ENCODE measurements around the gene FRYL.

FRYL gene

GRCh38 chr4:48796191-48796926 is 16.3 kb upstream of the FRYL start:
- TF ChIP-seq CTCF (conservative IDR thresholded peaks at IDR 0.05; ENCODE audit: control insufficient read depth, insufficient read depth, low read depth, low read length) = no peak
- DNase-seq (ENCODE audit: low read depth) = no peak

GRCh38 chr4:48795108-48795507 is 15.0 kb upstream of the FRYL start:
- DNase-seq (ENCODE audit: low read depth) = no peak
- TF ChIP-seq CTCF (conservative IDR thresholded peaks at IDR 0.05; ENCODE audit: control insufficient read depth, insufficient read depth, low read depth, low read length) = no peak
- H3K4me3 ChIP-seq (ENCODE audit: control insufficient read depth, low read depth, low read length) = no peak overlapping the region

More at GRCh38 chr4:48796191-48796926, 16.3 kb upstream of the FRYL start:
- no peak overlapping the region for H3K4me3 ChIP-seq (ENCODE audit: control insufficient read depth, low read depth, low read length)

GRCh38 chr4:48792348-48793006 is 12.4 kb upstream of the FRYL start:
- no peak overlapping the region for H3K4me3 ChIP-seq (ENCODE audit: control insufficient read depth, low read depth, low read length)
- no peak for DNase-seq (ENCODE audit: low read depth)
- TF ChIP-seq CTCF (conservative IDR thresholded peaks at IDR 0.05; ENCODE audit: control insufficient read depth, insufficient read depth, low read depth, low read length) = no peak

GRCh38 chr4:48791313-48791712 is 11.2 kb upstream of the FRYL start:
- DNase-seq (ENCODE audit: low read depth) = no peak
- TF ChIP-seq CTCF (conservative IDR thresholded peaks at IDR 0.05; ENCODE audit: control insufficient read depth, insufficient read depth, low read depth, low read length) = no peak
- H3K4me3 ChIP-seq (ENCODE audit: control insufficient read depth, low read depth, low read length) = no peak overlapping the region

- no peak overlapping the region for H3K4me3 ChIP-seq (ENCODE audit: control insufficient read depth, low read depth, low read length)
- DNase-seq (ENCODE audit: low read depth) = no peak
- no peak for TF ChIP-seq CTCF (conservative IDR thresholded peaks at IDR 0.05; ENCODE audit: control insufficient read depth, insufficient read depth, low read depth, low read length)
These were observed 10.5 kb upstream of the FRYL start for GRCh38 chr4:48790561-48790960.

GRCh38 chr4:48787056-48787455 is 7.0 kb upstream of the FRYL start:
- no peak for DNase-seq (ENCODE audit: low read depth)
- H3K4me3 ChIP-seq (ENCODE audit: control insufficient read depth, low read depth, low read length) = no peak overlapping the region
- TF ChIP-seq CTCF (conservative IDR thresholded peaks at IDR 0.05; ENCODE audit: control insufficient read depth, insufficient read depth, low read depth, low read length) = no peak

Measured in fibroblast of mammary gland (primary cell).